ENCODE data around the gene LFNG. TPM values are rescaled to one million over a fixed set of nuclear protein-coding genes. Genes with fewer than 3 reads are reported as not detected.

The LFNG gene
- total and polyA plus RNA-seq, 4 donors: 11.5 to 47.6 (median 23.7) TPM

GRCh38 chr7:2498708-2499107 lies 20.9 kb upstream of the LFNG start:
- 81 to 93% methylated on average over 6 of the region's 6 CpGs for WGBS, 2 donors
- TF ChIP-seq CTCF (IDR thresholded peaks at IDR 0.05; ENCODE audit: control extremely low read depth, extremely low read depth): no peak
- DNase-seq: no peak

GRCh38 chr7:2499181-2499580 lies 20.4 kb upstream of the LFNG start:
- 89 to 98% methylated on average over 6 to 7 of the region's 7 CpGs for WGBS, 2 donors
- ATAC-seq (ENCODE audit: insufficient read depth, low FRiP score) (no peak), DNase-seq (no peak)
- no peaks in the 10 kb centered on the region for H3K27me3 ChIP-seq (ENCODE audit: control insufficient read depth in 3 of 3, insufficient read depth in 3 of 3, low read length in 2 of 3)
- no peak overlapping the region for H3K27ac ChIP-seq (ENCODE audit: low read depth in 1 of 2, low read length in 1 of 2)
- no peak overlapping the region for H3K9ac ChIP-seq (ENCODE audit: insufficient read depth in 1 of 2, low read length in 2 of 2)
- peaks cover 0 to 2% (median 0%) of the 10 kb centered on the region in 4 donors for H3K9me3 ChIP-seq (ENCODE audit: control insufficient read depth in 4 of 4, insufficient read depth in 3 of 4, low read length in 3 of 4)
- H3K4me3 ChIP-seq: no peak overlapping the region
- peaks cover 0 to 20% (median 0%) of the 10 kb centered on the region in 5 donors for H3K4me1 ChIP-seq (ENCODE audit: control insufficient read depth in 5 of 5, insufficient read depth in 5 of 5, low read length in 5 of 5)
- no peaks in the 10 kb centered on the region for H3K36me3 ChIP-seq (ENCODE audit: control insufficient read depth in 4 of 4, insufficient read depth in 4 of 4, low read length in 4 of 4)
- no peak for TF ChIP-seq CTCF (IDR thresholded peaks at IDR 0.05; ENCODE audit: control extremely low read depth, extremely low read depth)

More at GRCh38 chr7:2498708-2499107, 20.9 kb upstream of the LFNG start:
- H3K4me3 ChIP-seq: no peak overlapping the region
- H3K9ac ChIP-seq (ENCODE audit: insufficient read depth in 1 of 2, low read length in 2 of 2): no peak overlapping the region
- no peaks in the 10 kb centered on the region for H3K27me3 ChIP-seq (ENCODE audit: control insufficient read depth in 3 of 3, insufficient read depth in 3 of 3, low read length in 2 of 3)
- H3K9me3 ChIP-seq (ENCODE audit: control insufficient read depth in 4 of 4, insufficient read depth in 3 of 4, low read length in 3 of 4): peaks cover 0 to 2% (median 0%) of the 10 kb centered on the region in 4 donors
- H3K27ac ChIP-seq (ENCODE audit: low read depth in 1 of 2, low read length in 1 of 2): no peak overlapping the region
- no peak for ATAC-seq (ENCODE audit: insufficient read depth, low FRiP score)
- H3K36me3 ChIP-seq (ENCODE audit: control insufficient read depth in 4 of 4, insufficient read depth in 4 of 4, low read length in 4 of 4): no peaks in the 10 kb centered on the region
- H3K4me1 ChIP-seq (ENCODE audit: control insufficient read depth in 5 of 5, insufficient read depth in 5 of 5, low read length in 5 of 5): peaks cover 0 to 21% (median 4%) of the 10 kb centered on the region in 5 donors

DNA sequence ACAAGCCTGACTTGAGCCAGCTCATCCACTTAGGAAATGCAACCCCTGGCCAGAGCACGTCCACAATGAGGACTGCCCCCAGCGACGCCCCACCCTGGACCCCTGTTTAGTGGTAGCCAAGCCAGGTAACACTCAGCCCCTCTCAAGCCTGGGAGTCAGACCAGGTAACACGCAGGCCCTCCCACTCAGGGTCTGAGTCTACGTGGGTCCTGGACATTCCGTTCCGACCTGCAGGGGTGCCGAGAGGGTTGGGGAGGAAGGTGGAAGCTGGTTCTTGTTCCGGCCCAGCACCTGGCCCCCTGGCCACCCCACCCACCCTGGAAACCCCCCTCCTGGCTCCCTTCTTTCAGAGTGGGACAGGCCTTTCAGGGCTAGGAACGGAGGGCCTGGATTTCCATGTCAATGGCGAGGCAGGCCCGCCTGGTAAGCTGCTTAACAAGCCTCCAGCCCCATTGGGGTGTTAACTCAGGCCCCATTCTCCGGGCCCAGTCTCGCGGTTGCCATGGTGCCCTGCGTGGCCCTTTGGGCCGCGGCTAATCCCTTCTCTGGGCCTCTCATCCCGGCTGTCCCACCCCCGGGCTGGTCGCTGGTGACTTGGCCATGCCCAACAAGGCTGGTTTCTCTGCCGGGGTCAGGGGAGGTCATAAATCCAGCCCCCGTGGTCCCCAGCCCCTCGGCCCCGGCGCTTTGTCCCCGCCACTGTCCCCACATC lies 19.7 kb upstream of the LFNG start:
- no peak for ATAC-seq (ENCODE audit: insufficient read depth, low FRiP score)
- Histone ChIP-seq H3K4me1 (ENCODE audit: control insufficient read depth in 5 of 5, insufficient read depth in 5 of 5, low read length in 5 of 5) (peaks cover 0 to 16% (median 0%) of the 10 kb centered on the region in 5 donors), H3K4me3 (no peak overlapping the region), H3K27me3 (ENCODE audit: control insufficient read depth in 3 of 3, insufficient read depth in 3 of 3, low read length in 2 of 3) (no peaks in the 10 kb centered on the region), H3K36me3 (ENCODE audit: control insufficient read depth in 4 of 4, insufficient read depth in 4 of 4, low read length in 4 of 4) (no peaks in the 10 kb centered on the region), H3K9ac (ENCODE audit: insufficient read depth in 1 of 2, low read length in 2 of 2) (no peak overlapping the region), H3K27ac (ENCODE audit: low read depth in 1 of 2, low read length in 1 of 2) (no peak overlapping the region), H3K9me3 (ENCODE audit: control insufficient read depth in 4 of 4, insufficient read depth in 3 of 4, low read length in 3 of 4) (peaks cover 0 to 2% (median 0%) of the 10 kb centered on the region in 4 donors)
- no peak for DNase-seq
- TF ChIP-seq CTCF (IDR thresholded peaks at IDR 0.05; ENCODE audit: control extremely low read depth, extremely low read depth): no peak
- 91 to 94% methylated on average over 27 of the region's 27 CpGs for WGBS, 2 donors

Data from lung (tissue), 12 donors.